GM12891 (cell line): ENCODE results near the gene FAM228A. TPM values are rescaled to one million over a fixed set of nuclear protein-coding genes. Genes with fewer than 3 reads are reported as not detected.
"Not testable (repeated sequence)": the region's sequence is repeated elsewhere in the genome, so short reads cannot be mapped to it uniquely, and the experiment has no call there.

Experiments
- DNase-seq: peaks from one replicate; pipeline ENCODE4 v3.0.0; 2011; ENCODE audit warnings: low spot score; ENCODE audit not compliant: insufficient read length
- FAIRE-seq: peaks from 2 replicates; lab custom pipeline; 2011; peaks lifted over from hg19 to GRCh38; lab: Jason Lieb, UNC
- PAX5 ChIP-seq: IDR thresholded peaks from 2 replicates; pipeline ENCODE4 v1.6.1; 2011; ENCODE audit warnings: low read length, moderate library complexity, mild to moderate bottlenecking; ENCODE audit not compliant: insufficient read depth, severe bottlenecking
- POLR2A ChIP-seq: IDR thresholded peaks from 2 replicates; pipeline ENCODE4 v1.6.1; 2011; ENCODE audit warnings: low read depth, low read length, control low read depth
- POLR2AphosphoS5 ChIP-seq: IDR thresholded peaks from 2 replicates; pipeline ENCODE4 v1.6.1; 2011; ENCODE audit warnings: low read depth, low read length, control low read depth
- POU2F2 ChIP-seq: IDR thresholded peaks from 2 replicates; pipeline ENCODE4 v1.6.1; 2011; ENCODE audit warnings: low read depth, mild to moderate bottlenecking, control low read depth, low read length, moderate library complexity
- SPI1 ChIP-seq: IDR thresholded peaks from 2 replicates; pipeline ENCODE4 v1.6.1; 2011; ENCODE audit warnings: low read depth, low read length, control low read depth
- TAF1 ChIP-seq: IDR thresholded peaks from 2 replicates; pipeline ENCODE4 v1.6.1; 2011; ENCODE audit warnings: low read depth, low read length, control low read depth
- polyA plus RNA-seq: library from polyadenylated mRNA; unstranded; fragments of >200 nt; gene quantifications from one replicate; pipeline ENCODE4 v1.2.1, GENCODE V29; 2012; ENCODE audit warnings: low read depth, missing spikeins, inconsistent platforms; ENCODE audit not compliant: missing spikeins

FAM228A gene
- polyA plus RNA-seq = 0.05 TPM

DNA sequence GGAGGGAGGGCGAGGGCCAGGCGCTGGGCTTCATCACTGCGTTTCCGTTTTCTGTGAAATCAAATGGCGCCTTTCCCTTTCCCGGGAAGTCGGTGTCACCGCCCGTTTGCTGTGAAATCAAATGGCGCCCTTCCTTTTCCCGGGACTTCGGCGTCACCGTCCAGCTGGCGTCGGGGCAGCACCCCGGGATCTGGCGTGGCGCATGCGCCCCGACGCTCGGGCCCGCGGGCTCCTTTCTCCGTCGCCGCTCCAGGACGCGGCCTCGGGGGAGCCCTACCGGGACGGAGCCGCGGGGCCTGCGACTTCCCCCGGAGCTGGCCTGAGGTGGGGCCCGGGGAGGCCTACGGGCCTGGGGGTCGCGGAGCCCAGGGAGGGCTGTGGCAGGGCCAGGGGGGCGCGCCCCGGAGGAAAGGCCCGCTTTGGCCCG, at the start of gene FAM228A:
TSS of gene FAM228A (plus strand) at position 203 of the 427 bp plus-strand sequence. CDS start 428 bp downstream, outside the sequence.
- FAIRE-seq (no peak), DNase-seq (no peak)
- TF ChIP-seq POLR2A (no peak), TAF1 (no peak), PAX5 (no peak), POLR2AphosphoS5 (no peak), POU2F2 (no peak), SPI1 (no peak)

DNA sequence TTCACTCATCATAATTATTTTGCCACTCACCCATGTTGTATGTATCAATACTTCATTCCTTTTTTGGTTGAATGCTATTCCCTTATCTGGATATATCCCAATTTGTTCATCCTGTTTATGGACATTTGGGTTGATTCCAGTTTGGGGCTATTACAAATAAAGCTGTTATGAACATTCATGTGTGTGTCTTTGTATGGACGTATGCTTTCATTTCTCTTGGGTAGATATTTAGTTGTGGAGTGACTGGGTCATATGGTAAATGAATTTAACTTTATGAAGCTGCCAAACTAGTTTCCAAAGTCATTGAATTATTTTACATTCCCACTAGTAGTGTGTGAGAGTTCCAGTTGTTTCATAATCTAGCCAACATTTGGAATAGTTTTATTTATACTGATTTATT, 48.9 kb upstream of the FAM228A start:
- TF ChIP-seq SPI1 (no peak), TAF1 (no peak), POU2F2 (no peak), POLR2A (no peak), POLR2AphosphoS5 (no peak), PAX5 (no peak)
- FAIRE-seq = no peak
- DNase-seq = no peak

DNA sequence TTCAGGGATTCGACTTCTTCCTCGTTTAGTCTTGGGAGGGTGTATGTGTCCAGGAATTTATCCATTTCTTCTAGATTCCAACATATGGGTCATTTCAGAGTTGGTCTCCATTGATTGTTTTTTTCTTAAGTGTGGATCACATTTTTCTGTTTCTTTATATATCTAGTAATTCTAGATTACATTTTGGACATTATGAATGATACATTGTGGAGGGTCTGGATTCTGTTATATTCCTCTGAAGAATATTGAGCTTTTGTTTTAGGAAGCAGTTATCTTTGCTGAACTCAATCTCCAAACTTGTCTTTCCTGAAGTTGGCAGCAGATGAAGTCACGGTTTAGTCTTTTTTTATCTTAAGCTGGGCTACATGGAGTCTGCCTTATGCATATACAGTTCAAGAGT, 42.3 kb upstream of the FAM228A start:
- FAIRE-seq = no peak
- no peak for TF ChIP-seq POU2F2
- no peak for TF ChIP-seq PAX5
- no peak for TF ChIP-seq POLR2AphosphoS5
- TF ChIP-seq TAF1 = no peak
- no peak for TF ChIP-seq POLR2A

DNA sequence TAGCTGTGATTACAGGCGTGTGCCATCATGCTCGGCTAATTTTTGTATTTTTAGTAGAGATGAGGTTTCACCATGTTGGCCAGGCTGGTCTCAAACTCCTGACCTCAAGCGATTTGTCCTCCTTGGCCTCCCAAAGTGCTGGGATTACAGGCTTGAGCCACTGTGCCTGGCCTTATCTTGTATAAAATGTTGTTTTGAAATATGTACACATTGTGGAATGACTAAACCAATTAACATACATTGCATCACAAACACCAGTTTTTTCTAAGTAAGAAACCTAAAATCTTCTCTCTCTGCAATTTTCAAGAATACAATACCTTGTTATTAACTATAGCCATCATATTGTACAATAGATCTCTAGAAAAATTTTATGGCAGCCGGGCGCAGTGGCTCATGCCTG, 34.5 kb upstream of the FAM228A start:
- DNase-seq, FAIRE-seq: not testable (repeated sequence)

More for the DNA sequence above, 42.3 kb upstream of the FAM228A start:
- DNase-seq = no peak

DNA sequence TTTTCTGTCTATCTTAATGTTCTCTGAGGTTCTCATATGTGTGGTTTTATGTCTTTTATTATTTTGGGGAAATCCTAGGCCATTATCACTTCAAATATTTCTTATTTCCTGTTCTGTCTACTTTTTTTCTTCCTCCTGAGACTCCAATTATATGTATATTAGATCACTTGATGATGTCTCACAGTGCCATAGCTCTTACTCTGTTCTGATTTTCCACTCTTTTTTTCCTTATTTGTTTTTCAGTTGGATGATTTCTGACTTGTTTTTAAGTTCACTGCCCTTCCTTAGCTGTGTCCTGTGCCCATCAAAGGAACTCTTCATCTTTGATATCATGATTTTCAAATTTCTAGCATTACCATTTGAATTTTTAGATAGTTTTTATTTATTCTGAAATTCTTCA, 27.5 kb upstream of the FAM228A start:
- DNase-seq (no peak), FAIRE-seq (no peak)
- TF ChIP-seq PAX5 (no peak), POLR2A (no peak), POLR2AphosphoS5 (no peak), TAF1 (no peak), SPI1 (no peak), POU2F2 (no peak)

DNA sequence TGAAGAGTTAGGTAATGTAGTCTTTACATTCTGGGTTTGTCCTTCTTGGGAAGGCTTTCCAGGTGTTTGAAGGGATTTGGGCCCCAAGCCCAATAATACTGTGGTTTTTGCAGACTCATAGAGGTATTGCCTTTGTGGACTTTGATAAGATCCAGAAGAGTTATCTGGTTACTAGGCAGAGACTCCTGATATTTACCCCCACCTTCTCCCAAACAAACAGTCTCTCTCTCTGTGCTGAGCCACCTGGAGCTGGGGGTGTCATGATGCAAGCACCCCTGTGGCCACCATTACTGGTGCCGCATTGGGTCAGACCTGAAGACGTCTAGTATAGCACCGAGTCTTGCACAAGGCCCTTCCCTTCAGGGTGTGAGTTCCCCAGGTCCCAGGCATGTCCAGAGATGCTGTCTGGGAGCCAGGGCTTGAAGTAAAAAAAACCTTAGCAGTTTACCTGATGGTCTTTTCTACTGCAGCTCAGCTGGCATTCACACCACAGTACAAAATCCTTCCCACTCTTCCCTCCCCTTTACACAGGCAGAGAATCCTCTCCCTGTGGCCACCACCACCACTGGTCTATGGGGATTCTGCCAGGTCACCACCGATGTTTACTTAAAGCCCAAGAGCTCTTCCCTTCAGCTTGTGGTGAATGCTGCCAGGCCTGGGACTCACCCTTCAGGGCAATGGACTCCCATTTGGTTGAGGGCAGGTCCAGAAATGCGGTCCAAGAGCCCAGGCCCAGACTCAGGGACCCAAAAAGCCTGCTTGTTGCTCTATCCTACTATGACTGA, 22.2 kb upstream of the FAM228A start:
- DNase-seq (no peak), FAIRE-seq (no peak)
- TF ChIP-seq TAF1 = no peak
- no peak for TF ChIP-seq POU2F2
- no peak for TF ChIP-seq SPI1
- no peak for TF ChIP-seq POLR2AphosphoS5
- TF ChIP-seq PAX5 = no peak
- no peak for TF ChIP-seq POLR2A

DNA sequence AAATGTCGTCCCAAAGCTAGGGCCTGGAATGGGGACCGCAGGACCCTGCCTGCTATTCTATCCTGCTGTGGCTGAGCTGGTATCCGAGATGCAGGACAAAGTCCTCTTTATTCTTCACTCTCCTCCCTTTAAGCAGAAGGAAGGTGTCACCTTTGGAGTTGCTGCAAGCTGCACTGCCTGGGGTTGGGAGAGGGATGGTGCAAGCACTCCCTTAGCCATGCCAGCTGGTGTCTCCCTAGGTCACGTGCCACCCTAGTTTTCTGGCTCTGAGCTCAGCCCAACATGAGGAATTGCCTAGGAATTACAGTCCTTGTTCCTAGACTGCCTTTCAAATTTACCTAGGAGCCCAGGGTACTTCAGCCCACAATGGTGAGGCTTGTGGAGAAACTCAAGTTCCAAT, 21.4 kb upstream of the FAM228A start:
- no peak for TF ChIP-seq POLR2AphosphoS5
- no peak for TF ChIP-seq SPI1
- no peak for TF ChIP-seq POLR2A
- no peak for TF ChIP-seq POU2F2
- TF ChIP-seq PAX5 = no peak
- no peak for TF ChIP-seq TAF1
- FAIRE-seq = no peak

DNA sequence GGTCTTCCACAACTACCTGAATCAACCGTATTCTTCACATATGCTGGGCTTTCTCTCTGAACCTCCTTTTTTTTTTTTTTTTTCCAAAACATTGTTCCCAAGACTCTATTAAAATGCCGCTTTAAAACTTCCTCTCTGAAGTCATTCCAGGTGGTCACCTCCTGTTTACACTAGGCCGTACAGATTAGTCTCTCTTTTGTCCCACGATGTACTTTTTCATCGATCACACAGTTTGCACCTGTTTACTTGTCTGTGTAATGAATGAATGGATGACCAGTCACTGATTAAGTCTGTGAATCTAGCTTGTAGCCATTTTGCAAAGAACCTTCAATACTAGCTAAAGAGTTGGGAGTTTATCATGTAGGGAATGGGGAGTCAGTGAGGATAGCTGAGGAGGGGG, 16.7 kb upstream of the FAM228A start:
- TF ChIP-seq PAX5 = no peak
- no peak for TF ChIP-seq POLR2AphosphoS5
- no peak for TF ChIP-seq TAF1
- TF ChIP-seq POU2F2 = no peak
- TF ChIP-seq SPI1 = no peak
- TF ChIP-seq POLR2A = no peak
- FAIRE-seq = no peak
- no peak for DNase-seq

More for the DNA sequence above, 21.4 kb upstream of the FAM228A start:
- DNase-seq = no peak

DNA sequence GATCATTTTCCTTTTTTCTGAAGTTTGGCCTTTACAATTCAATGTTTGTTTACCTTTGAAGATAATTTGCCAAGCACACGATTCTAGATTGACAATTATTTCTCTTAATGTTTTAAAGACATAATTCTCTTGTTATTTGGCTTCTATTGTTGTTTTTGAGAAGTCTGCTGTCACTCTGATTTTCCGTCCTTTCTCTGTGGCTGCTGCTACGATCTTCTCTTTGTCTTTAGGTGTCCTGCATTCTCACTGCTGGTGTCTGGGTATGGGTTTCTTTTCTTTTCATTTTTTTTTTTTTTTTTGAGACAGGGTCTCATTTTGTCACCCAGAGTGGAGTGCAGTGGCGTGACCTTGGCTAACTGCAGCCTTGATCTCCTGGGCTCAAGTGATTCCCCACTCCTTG, 15.1 kb upstream of the FAM228A start:
- DNase-seq = no peak
- FAIRE-seq = no peak
- TF ChIP-seq POLR2AphosphoS5 = no peak

DNA sequence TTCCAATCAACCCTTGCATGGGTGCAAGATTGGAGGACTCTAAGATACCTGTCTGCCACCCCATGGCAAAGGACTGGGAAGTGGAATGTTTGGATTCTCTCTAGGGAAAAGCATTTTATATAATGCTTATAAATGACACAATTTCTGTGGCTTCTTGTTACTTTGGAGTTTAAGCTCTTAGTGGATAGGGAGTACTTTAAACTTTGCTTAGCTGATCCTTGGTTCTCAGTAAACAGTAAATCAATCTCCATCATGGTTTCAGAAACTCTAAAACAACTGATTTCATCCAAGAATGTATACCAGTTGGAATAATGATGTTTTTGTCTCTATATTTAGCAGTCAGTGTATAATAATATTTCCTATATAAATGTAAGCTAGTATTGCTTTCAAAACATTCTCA, 14.1 kb upstream of the FAM228A start:
- TF ChIP-seq POU2F2 = no peak
- no peak for DNase-seq
- FAIRE-seq = no peak

DNA sequence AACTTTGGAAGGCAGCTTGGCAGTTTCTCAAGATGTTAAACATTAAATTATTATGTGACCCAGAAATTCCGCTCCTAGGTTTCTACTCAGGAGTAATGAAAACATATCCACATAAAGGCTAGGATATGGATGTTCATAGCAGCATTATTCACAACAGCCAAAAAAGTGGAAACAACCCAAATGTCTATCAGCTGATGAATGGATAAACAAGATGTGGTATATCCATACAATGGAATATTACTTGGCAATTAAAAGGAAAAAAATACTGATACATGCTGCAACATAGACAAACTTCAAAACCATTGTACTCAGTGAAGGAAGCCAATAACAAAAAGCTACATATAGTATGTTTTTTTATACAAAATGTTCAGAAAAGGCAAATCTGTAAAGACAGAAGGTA, 12.4 kb upstream of the FAM228A start:
- no peak for TF ChIP-seq POLR2AphosphoS5
- TF ChIP-seq SPI1 = no peak
- no peak for TF ChIP-seq POU2F2
- TF ChIP-seq POLR2A = no peak
- TF ChIP-seq PAX5 = no peak
- TF ChIP-seq TAF1 = no peak
- FAIRE-seq (no peak), DNase-seq (no peak)
